Liver (tissue), 9 donors: ENCODE data around the gene GLRX3. TPM values are rescaled to one million over a fixed set of nuclear protein-coding genes. Genes with fewer than 3 reads are reported as not detected.

ENCODE experiments used
- DNase-seq: peaks from one replicate; pipeline ENCODE4 v3.0.0-alpha.2; 2017; ENCODE audit warnings: low spot score
- H3K27ac ChIP-seq, 2 donors: one replicate each; pipeline ENCODE4 v1.7.0; 2013; ENCODE audit warnings: inconsistent platforms in 2 of 2, low read length in 2 of 2, control low read depth in 1 of 2, low read depth in 1 of 2, mild to moderate bottlenecking in 1 of 2
- H3K27me3 ChIP-seq, 4 donors: one replicate each; pipeline versions ENCODE4 v1.6.1 to v1.7.0; 2013; ENCODE audit warnings: low read length in 3 of 4, inconsistent platforms in 1 of 4, mild to moderate bottlenecking in 1 of 4, moderate library complexity in 1 of 4; ENCODE audit not compliant: control insufficient read depth in 4 of 4, insufficient read depth in 4 of 4
- H3K36me3 ChIP-seq, 4 donors: one replicate each; pipeline versions ENCODE4 v1.6.1 to v1.7.0; 2013; ENCODE audit warnings: low read length in 3 of 4, mild to moderate bottlenecking in 3 of 4, low read depth in 1 of 4, moderate library complexity in 1 of 4; ENCODE audit not compliant: control insufficient read depth in 4 of 4, insufficient read depth in 3 of 4
- H3K4me1 ChIP-seq, 4 donors: one replicate each; pipeline versions ENCODE4 v1.6.1 to v1.7.0; 2013; ENCODE audit warnings: low read length in 3 of 4, mild to moderate bottlenecking in 3 of 4, moderate library complexity in 1 of 4; ENCODE audit not compliant: control insufficient read depth in 4 of 4, insufficient read depth in 4 of 4
- H3K4me3 ChIP-seq, 3 donors: one replicate each; pipeline versions ENCODE4 v1.6.1 to v1.7.0; 2013; ENCODE audit warnings: low read length in 3 of 3, control low read depth in 1 of 3, low read depth in 1 of 3, mild to moderate bottlenecking in 1 of 3
- H3K9ac ChIP-seq, 2 donors: one replicate each; pipeline ENCODE4 v1.7.0; 2013; ENCODE audit warnings: low read length in 2 of 2, mild to moderate bottlenecking in 2 of 2, moderate library complexity in 2 of 2, control low read depth in 1 of 2, low read depth in 1 of 2
- H3K9me3 ChIP-seq, 4 donors: one replicate each; pipeline versions ENCODE4 v1.6.1 to v1.7.0; 2013; ENCODE audit warnings: low read length in 3 of 4; ENCODE audit not compliant: control insufficient read depth in 4 of 4
- ATF3 ChIP-seq: IDR thresholded peaks from 2 replicates; pipeline ENCODE4 v1.6.1; 2016; ENCODE audit warnings: antibody characterized with exemption
- CTCF ChIP-seq: fragments of 150-350 bp; IDR thresholded peaks from 2 replicates; pipeline ENCODE4 v1.5.1; 2017; ENCODE audit warnings: improper control_type of control experiment, low read depth, low read length; ENCODE audit not compliant: missing input control
- EGR1 ChIP-seq, 2 donors: IDR thresholded peaks; 2 replicates each; pipeline ENCODE4 v1.6.1; 2016 to 2018; ENCODE audit warnings: antibody characterized with exemption in 2 of 2, low read depth in 2 of 2
- FOXA2 ChIP-seq: IDR thresholded peaks from 2 replicates; pipeline ENCODE4 v1.6.1; 2016; ENCODE audit warnings: antibody characterized with exemption
- GABPA ChIP-seq, 2 donors: IDR thresholded peaks in 1 of 2; conservative IDR thresholded peaks in 1 of 2; 2 replicates each; pipeline ENCODE4 v1.6.1; 2016; ENCODE audit warnings: antibody characterized with exemption in 2 of 2, mild to moderate bottlenecking in 1 of 2, moderate library complexity in 1 of 2
- HNF4A ChIP-seq, 2 donors: conservative IDR thresholded peaks; 2 replicates each; pipeline ENCODE4 v1.6.1; 2016; ENCODE audit warnings: antibody characterized with exemption in 2 of 2, mild to moderate bottlenecking in 2 of 2
- HNF4G ChIP-seq: IDR thresholded peaks from 2 replicates; pipeline ENCODE4 v1.6.1; 2016; ENCODE audit warnings: antibody characterized with exemption
- NR2F2 ChIP-seq: IDR thresholded peaks from 2 replicates; pipeline ENCODE4 v1.6.1; 2016; ENCODE audit warnings: antibody characterized with exemption
- REST ChIP-seq: IDR thresholded peaks from 2 replicates; pipeline ENCODE4 v1.6.1; 2016; ENCODE audit warnings: antibody characterized with exemption, mild to moderate bottlenecking
- YY1 ChIP-seq: IDR thresholded peaks from 2 replicates; pipeline ENCODE4 v1.6.1; 2016; ENCODE audit warnings: antibody characterized with exemption, mild to moderate bottlenecking
- WGBS: extraction: QIAGEN DNeasy Blood & Tissue Kit; methylation state at CpG from one replicate; pipeline ENCODE4 v1.1.7; 2013; 5-methylcytosine and 5-hydroxymethylcytosine counted together
- polyA plus RNA-seq, 2 donors: library from polyadenylated mRNA; stranded (reverse) in 1 of 2; unstranded in 1 of 2; fragments of 200-250 nt in 1 of 2; fragments of >200 nt in 1 of 2; fragmentation: Nextera tagmentation in 1 of 2; extraction: Ambion mirVana in 1 of 2; gene quantifications; one replicate each; pipeline versions ENCODE4 v1.2.1 to v1.2.3, GENCODE V29; 2013 to 2015
- total RNA-seq, 2 donors: library from RNA; depleted of rRNA; stranded (reverse); fragments of >200 nt; gene quantifications; one replicate each; pipeline ENCODE4 v1.2.3, GENCODE V29; 2014
- TF ChIP-seq, protein P1 (sequence below): IDR thresholded peaks from 2 replicates; pipeline ENCODE4 v1.6.1; 2016; ENCODE audit warnings: antibody characterized with exemption
- donor health status: healthy.
- donor health status: healthy.
- donor health status: healthy.
- donor health status: healthy.
- donor health status: healthy.

GLRX3 gene
- total and polyA plus RNA-seq, 4 donors = 24.0 to 34.0 (median 28.5) TPM

DNA sequence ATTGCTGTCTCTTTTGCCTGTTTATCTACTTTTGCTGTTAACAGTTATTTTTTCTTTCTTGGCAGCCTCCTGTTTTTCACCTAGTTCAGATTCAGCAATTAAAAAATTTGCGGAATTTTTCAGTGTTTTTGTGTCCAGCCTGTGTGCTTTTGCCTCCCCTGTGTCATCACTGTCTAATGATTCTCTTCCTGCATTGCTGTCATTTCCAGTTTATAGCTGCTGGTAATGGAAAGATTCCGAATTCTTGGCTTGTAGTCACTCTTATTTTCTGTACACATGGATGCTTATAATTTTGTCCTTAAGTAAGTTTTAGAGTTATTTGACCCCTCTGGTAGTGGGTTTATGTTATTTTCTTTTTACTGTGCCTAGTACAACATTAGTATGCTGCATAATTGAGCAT, 25.1 kb downstream of the GLRX3 start:
- no peak for TF ChIP-seq HNF4G
- TF ChIP-seq CTCF = no peak
- TF ChIP-seq REST = no peak
- TF ChIP-seq YY1 = no peak
- Histone ChIP-seq H3K27me3 (no peaks in the 10 kb centered on the region), H3K4me1 (no peaks in the 10 kb centered on the region), H3K4me3 (no peak overlapping the region), H3K9ac (no peak overlapping the region), H3K9me3 (no peaks in the 10 kb centered on the region), H3K36me3 (peaks cover 6 to 29% (median 14%) of the 10 kb centered on the region in 4 donors), H3K27ac (no peak overlapping the region)
- 95% methylated on average over 2 of the region's 2 CpGs for WGBS
- DNase-seq = no peak

GRCh38 chr10:130167193-130167592, 31.0 kb downstream of the GLRX3 start:
- H3K4me1 ChIP-seq = no peaks in the 10 kb centered on the region
- no peak overlapping the region for H3K9ac ChIP-seq
- DNase-seq = no peak
- no peaks in the 10 kb centered on the region for H3K9me3 ChIP-seq
- H3K27me3 ChIP-seq = no peaks in the 10 kb centered on the region
- no peak overlapping the region for H3K27ac ChIP-seq
- no peak for TF ChIP-seq HNF4A (conservative IDR thresholded peaks at IDR 0.05)
- TF ChIP-seq, protein P1, sequence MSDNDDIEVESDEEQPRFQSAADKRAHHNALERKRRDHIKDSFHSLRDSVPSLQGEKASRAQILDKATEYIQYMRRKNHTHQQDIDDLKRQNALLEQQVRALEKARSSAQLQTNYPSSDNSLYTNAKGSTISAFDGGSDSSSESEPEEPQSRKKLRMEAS = no peak
- no peak for TF ChIP-seq EGR1 (IDR thresholded peaks at IDR 0.05; ENCODE audit: low read depth in 2 of 2)
- no peak for TF ChIP-seq FOXA2
- TF ChIP-seq NR2F2 = no peak
- TF ChIP-seq ATF3 = no peak
- TF ChIP-seq CTCF = no peak
- no peak for TF ChIP-seq GABPA (IDR thresholded peaks at IDR 0.05 in 1 of 2, conservative IDR thresholded peaks at IDR 0.05 in 1 of 2)
- H3K4me3 ChIP-seq = no peak overlapping the region
- peaks cover 0 to 43% (median 24%) of the 10 kb centered on the region in 4 donors for H3K36me3 ChIP-seq
- 96% methylated on average over 7 of the region's 7 CpGs for WGBS
